Transverse colon (tissue), 3 donors: Measurements from ENCODE around the gene SAP30.

ENCODE experiments used
- CTCF ChIP-seq, 5 experiments: fragments of 200-600 bp in 3 of 5; fragments of 450-650 bp in 2 of 5; sonication (generic) in 3 of 5; IDR thresholded peaks; 1 replicate in 2 of 5; 2 replicates in 3 of 5; pipeline ENCODE4 v1.5.1; 2016 to 2017; ENCODE audit warnings: antibody characterized with exemption in 5 of 5, inconsistent platforms in 3 of 5, mild to moderate bottlenecking in 2 of 5, moderate library complexity in 1 of 5
- POLR2A ChIP-seq: fragments of 450-650 bp; IDR thresholded peaks from one replicate; pipeline ENCODE4 v1.6.1; 2016; ENCODE audit warnings: antibody characterized with exemption, mild to moderate bottlenecking, moderate library complexity

GRCh38 chr4:173403051-173403450, 32.3 kb downstream of the SAP30 start:
- no peak for TF ChIP-seq CTCF (IDR thresholded peaks at IDR 0.05)
- no peak for TF ChIP-seq POLR2A
